ENCODE measurements around the gene ALK. TPM values are rescaled to one million over a fixed set of nuclear protein-coding genes. Genes with fewer than 3 reads are reported as not detected.

Gene ALK
- total RNA-seq, 2 donors from 2014 or later, result 0.13 to 0.46 TPM

DNA sequence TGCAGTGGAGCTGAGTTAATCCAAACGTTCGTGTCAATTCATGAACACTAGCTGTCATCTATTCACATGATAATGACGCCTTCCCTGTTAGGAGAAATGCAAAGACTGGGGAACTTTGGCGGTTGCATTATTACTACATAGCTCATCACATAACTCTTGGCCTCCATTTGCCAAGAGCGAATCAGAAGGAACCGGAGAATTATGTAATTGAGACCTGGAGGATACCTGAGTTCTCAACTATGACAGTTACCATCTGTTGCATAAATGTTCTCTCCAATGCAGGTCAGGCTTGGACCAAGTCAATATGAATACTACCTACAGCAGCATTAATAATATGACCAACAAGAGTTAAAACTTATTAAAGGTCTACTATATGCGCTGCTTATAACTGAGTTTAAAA is 531.7 kb downstream of the ALK start:
- no peak for DNase-seq
- Histone ChIP-seq H3K36me3 (ENCODE audit: control insufficient read depth, insufficient read depth, low read length) (no peaks in the 10 kb centered on the region), H3K9me3 (ENCODE audit: control insufficient read depth, low read length) (no peaks in the 10 kb centered on the region), H3K9ac (ENCODE audit: extremely low read depth, low read length, poor library complexity, severe bottlenecking) (no peak overlapping the region), H3K4me3 (ENCODE audit: low read length) (no peak overlapping the region), H3K27ac (ENCODE audit: low read depth, low read length) (no peak overlapping the region), H3K27me3 (ENCODE audit: control insufficient read depth, insufficient read depth, low read length, poor library complexity, severe bottlenecking) (no peaks in the 10 kb centered on the region), H3K4me1 (ENCODE audit: control insufficient read depth, insufficient read depth, low read length) (peaks cover 9% of the 10 kb centered on the region)
- TF ChIP-seq, protein P1, sequence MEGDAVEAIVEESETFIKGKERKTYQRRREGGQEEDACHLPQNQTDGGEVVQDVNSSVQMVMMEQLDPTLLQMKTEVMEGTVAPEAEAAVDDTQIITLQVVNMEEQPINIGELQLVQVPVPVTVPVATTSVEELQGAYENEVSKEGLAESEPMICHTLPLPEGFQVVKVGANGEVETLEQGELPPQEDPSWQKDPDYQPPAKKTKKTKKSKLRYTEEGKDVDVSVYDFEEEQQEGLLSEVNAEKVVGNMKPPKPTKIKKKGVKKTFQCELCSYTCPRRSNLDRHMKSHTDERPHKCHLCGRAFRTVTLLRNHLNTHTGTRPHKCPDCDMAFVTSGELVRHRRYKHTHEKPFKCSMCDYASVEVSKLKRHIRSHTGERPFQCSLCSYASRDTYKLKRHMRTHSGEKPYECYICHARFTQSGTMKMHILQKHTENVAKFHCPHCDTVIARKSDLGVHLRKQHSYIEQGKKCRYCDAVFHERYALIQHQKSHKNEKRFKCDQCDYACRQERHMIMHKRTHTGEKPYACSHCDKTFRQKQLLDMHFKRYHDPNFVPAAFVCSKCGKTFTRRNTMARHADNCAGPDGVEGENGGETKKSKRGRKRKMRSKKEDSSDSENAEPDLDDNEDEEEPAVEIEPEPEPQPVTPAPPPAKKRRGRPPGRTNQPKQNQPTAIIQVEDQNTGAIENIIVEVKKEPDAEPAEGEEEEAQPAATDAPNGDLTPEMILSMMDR (conservative IDR thresholded peaks at IDR 0.05), result no peak
- H3K9me3 Mint-ChIP-seq, result no peaks in the 10 kb centered on the region
- no peak overlapping the region for H3K4me3 Mint-ChIP-seq
- H3K4me1 Mint-ChIP-seq, result peaks cover 18% of the 10 kb centered on the region
- 86 to 90% methylated on average over 7 of the region's 7 CpGs for WGBS, 2 experiments (ENCODE audit: insufficient coverage in 1 of 2, insufficient read length in 1 of 2)
- no peak overlapping the region for H3K27ac Mint-ChIP-seq
- peaks cover 5% of the 10 kb centered on the region for H3K27me3 Mint-ChIP-seq (ENCODE audit: insufficient read depth)
- H3K36me3 Mint-ChIP-seq (ENCODE audit: low read depth), result no peaks in the 10 kb centered on the region

DNA sequence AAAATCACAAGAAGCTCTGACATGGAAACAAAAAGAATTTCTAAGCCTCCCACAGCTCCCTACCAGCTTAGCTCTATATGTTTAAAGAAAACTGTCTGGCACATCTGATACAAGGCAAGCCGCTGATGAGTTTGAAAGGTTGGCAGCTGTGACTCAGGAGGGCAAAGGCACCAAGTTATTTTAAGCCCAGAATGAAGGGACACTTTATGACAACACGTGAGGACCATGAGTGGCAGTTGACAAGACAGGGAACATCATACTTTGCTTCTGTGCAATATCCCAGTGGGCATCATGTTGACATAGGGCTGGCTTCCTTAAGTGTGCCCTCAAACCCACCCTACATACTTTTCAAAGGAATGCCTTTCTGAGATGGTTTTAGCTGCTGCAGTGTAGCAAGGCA is 533.3 kb downstream of the ALK start:
- no peaks in the 10 kb centered on the region for H3K36me3 ChIP-seq (ENCODE audit: control insufficient read depth, insufficient read depth, low read length)
- DNase-seq, result no peak
- no peaks in the 10 kb centered on the region for H3K9me3 ChIP-seq (ENCODE audit: control insufficient read depth, low read length)
- peaks cover 9% of the 10 kb centered on the region for H3K4me1 Mint-ChIP-seq
- H3K27ac ChIP-seq (ENCODE audit: low read depth, low read length), result no peak overlapping the region
- H3K9ac ChIP-seq (ENCODE audit: extremely low read depth, low read length, poor library complexity, severe bottlenecking), result no peak overlapping the region
- H3K27me3 ChIP-seq (ENCODE audit: control insufficient read depth, insufficient read depth, low read length, poor library complexity, severe bottlenecking), result no peaks in the 10 kb centered on the region
- H3K36me3 Mint-ChIP-seq (ENCODE audit: low read depth), result no peaks in the 10 kb centered on the region
- no peak overlapping the region for H3K4me3 Mint-ChIP-seq
- H3K9me3 Mint-ChIP-seq, result no peaks in the 10 kb centered on the region
- peaks cover 5% of the 10 kb centered on the region for H3K27me3 Mint-ChIP-seq (ENCODE audit: insufficient read depth)
- TF ChIP-seq, protein P1 (conservative IDR thresholded peaks at IDR 0.05), result no peak
- H3K4me3 ChIP-seq (ENCODE audit: low read length), result no peak overlapping the region
- H3K4me1 ChIP-seq (ENCODE audit: control insufficient read depth, insufficient read depth, low read length), result peaks cover 9% of the 10 kb centered on the region
- H3K27ac Mint-ChIP-seq, result no peak overlapping the region
- 86 to 100% methylated on average over 2 of the region's 2 CpGs for WGBS, 2 experiments (ENCODE audit: insufficient coverage in 1 of 2, insufficient read length in 1 of 2)

DNA sequence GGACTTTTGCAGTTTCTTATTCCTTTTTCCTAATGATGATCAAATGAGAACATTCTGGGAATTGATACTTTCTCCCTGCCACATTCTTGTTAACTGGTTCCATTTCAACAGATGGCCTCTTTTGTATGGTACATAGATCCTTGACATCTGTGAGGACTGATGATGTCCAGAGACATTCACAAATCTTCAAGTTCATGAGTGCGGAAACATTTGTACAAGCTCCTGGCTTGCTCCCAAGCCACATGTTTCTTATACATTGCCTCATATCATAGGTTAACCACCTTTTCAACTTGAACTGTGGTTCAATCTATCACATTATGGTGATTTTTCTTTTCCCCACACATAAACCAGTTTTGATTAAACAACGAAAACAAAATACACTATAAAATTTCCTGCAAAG is 538.9 kb downstream of the ALK start:
- no peak overlapping the region for H3K4me3 ChIP-seq (ENCODE audit: low read length)
- H3K27me3 ChIP-seq (ENCODE audit: control insufficient read depth, insufficient read depth, low read length, poor library complexity, severe bottlenecking), result no peaks in the 10 kb centered on the region
- Mint-ChIP-seq H3K4me3 (no peak overlapping the region), H3K9me3 (no peaks in the 10 kb centered on the region), H3K36me3 (ENCODE audit: low read depth) (no peaks in the 10 kb centered on the region), H3K4me1 (no peaks in the 10 kb centered on the region), H3K27ac (no peak overlapping the region), H3K27me3 (ENCODE audit: insufficient read depth) (no peaks in the 10 kb centered on the region)
- no peak overlapping the region for H3K27ac ChIP-seq (ENCODE audit: low read depth, low read length)
- H3K9me3 ChIP-seq (ENCODE audit: control insufficient read depth, low read length), result no peaks in the 10 kb centered on the region
- no peaks in the 10 kb centered on the region for H3K36me3 ChIP-seq (ENCODE audit: control insufficient read depth, insufficient read depth, low read length)
- no peaks in the 10 kb centered on the region for H3K4me1 ChIP-seq (ENCODE audit: control insufficient read depth, insufficient read depth, low read length)
- TF ChIP-seq, protein P1 (conservative IDR thresholded peaks at IDR 0.05), result no peak
- H3K9ac ChIP-seq (ENCODE audit: extremely low read depth, low read length, poor library complexity, severe bottlenecking), result no peak overlapping the region
- DNase-seq, result no peak
- WGBS, 2 experiments (ENCODE audit: insufficient coverage in 1 of 2, insufficient read length in 1 of 2), result 82 to 94% methylated on average over 1 to 2 of the region's 2 CpGs
